Tongue (tissue), 2 donors: ENCODE data around the gene POC1A. TPM values are rescaled to one million over a fixed set of nuclear protein-coding genes. Genes with fewer than 3 reads are reported as not detected.
A peak's percentile ranks its signal among the peaks of the same experiment; 100 is the strongest.

Experiments
- DNase-seq: peaks from one replicate; pipeline ENCODE4 v3.0.0-alpha.2; 2015
- total RNA-seq: library from RNA; depleted of rRNA; stranded (reverse); fragments of >200 nt; gene quantifications from one replicate; pipeline ENCODE4 v1.2.3, GENCODE V29; 2014

The POC1A gene
- total RNA-seq = 4.5 TPM

DNA sequence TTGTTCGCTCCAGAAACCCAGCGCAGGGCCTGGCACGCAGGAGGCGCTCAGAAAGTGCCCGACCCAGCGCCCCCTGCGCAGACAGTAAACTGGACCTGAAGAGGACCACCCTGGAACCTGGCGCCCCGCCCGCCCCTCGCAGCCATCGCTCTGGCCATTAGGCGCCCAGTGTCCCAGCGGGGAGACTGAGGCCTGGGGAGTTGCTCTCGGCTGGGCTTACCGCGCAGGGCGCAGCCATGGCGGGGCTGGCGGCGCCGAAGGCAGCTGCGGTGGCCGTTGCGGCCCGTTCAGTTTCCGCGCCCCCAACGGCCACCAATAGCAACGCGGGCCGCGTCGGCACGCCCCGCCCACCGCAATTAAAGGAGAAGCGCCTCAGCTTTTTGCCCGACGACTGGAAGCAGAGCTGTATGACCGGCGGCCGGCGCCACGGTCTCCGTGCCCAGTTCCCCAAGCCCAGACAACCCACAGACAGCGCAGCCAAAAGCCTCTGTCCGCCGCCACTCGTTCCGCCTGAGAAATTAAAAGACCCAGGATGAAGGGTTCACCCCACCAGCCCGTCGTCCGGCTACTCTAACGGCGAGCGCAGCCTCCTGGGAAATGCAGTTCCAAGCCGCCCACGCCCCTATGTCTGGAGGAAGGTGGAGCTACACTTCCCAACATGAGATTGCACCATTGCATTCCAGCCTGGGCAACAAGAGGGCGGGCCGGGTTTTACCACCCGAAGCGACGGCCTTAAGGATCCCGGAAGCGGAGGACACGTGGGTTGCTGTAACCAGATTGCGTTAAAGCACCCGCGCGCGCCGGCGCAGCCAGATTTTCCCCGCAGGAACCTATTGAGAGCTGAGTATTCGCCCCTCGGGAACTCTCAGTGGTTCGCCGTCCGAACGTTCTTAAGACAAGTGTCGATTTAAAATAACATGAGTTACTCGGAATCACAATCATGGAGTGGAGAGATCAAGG lies at the start of gene POC1A:
POC1A (minus strand) TSS at position 289 of the 960 bp plus-strand sequence; CDS start at position 238, 51 bp downstream.
- peak; percentile 98 for DNase-seq

DNA sequence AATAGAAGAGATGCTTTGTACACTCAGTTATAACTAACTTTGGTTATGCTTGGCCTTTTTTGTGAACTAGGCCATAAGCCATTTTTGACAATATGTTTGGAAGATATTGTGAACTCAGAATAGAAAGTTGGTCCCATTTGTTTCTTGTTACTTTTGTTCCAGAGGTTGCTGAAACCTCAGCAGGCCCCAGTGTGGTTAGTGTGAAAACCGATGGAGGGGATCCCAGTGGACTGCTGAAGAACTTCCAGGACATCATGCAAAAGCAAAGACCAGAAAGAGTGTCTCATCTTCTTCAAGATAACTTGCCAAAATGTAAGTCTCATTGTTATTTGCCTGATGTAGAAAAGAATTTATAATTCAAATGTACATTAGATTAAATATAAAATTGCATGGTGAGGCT lies 49.5 kb upstream of the POC1A start:
- DNase-seq = no peak

DNA sequence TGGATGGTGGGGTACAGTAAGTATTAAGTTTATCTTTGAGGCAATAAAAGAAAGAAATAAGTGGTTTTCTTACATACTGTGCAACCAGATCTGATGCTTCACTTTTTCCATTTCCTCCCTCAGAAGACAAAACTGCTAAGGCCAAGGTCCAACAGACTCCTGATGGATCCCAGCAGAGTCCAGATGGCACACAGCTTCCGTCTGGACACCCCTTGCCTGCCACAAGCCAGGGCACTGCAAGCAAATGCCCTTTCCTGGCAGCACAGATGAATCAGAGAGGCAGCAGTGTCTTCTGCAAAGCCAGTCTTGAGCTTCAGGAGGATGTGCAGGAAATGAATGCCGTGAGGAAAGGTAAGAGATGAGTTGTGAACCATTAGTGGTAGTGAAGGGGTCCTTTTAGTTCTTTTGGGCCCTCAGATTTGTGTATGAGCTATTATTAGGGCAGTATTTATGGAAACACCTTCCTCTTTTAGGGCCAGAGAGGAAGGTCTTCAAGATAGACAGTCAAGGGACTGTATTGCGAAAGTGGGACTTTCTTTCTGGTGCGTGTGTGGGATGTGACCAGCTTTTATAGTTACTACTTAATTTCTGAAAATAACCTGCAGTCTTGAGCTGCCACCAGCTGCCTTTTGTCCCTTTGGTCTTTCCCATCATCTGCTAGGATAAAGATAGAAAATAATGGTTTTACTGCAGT lies 48.3 kb upstream of the POC1A start:
- DNase-seq = no peak

- DNase-seq = no peak
Observed at GRCh38 chr3:52200981-52201679, 46.9 kb upstream of the POC1A start.

GRCh38 chr3:52198643-52199608 lies 44.7 kb upstream of the POC1A start:
- DNase-seq = no peak

GRCh38 chr3:52197842-52198625 lies 43.8 kb upstream of the POC1A start, which contains the start of gene ALAS1:
Gene ALAS1 (plus strand): TSS chr3:52198160. CDS start chr3:52199242, 1,082 bp downstream.
- DNase-seq = peak; percentile 97

- no peak for DNase-seq
Observed at GRCh38 chr3:52197499-52197841, 43.2 kb upstream of the POC1A start.

GRCh38 chr3:52196977-52197376 lies 42.8 kb upstream of the POC1A start:
- DNase-seq = no peak

- no peak for DNase-seq
Observed at GRCh38 chr3:52195823-52196331, 41.7 kb upstream of the POC1A start.

DNA sequence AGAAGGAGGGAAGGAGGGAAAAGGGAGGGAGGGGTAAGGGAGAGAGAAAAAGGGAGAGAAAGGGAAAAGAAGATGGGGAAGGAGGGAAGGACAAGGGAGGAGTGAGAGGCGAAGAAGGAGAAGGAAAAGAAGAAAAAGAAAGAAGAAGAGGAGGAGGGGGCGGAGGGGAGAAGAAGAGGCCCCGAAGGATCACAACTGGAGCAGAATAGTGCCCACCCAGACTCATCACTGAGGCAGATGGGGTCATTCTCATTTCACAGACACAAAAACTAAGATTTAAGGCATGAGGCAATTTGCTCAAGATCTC lies 41.0 kb upstream of the POC1A start:
- no peak for DNase-seq

DNA sequence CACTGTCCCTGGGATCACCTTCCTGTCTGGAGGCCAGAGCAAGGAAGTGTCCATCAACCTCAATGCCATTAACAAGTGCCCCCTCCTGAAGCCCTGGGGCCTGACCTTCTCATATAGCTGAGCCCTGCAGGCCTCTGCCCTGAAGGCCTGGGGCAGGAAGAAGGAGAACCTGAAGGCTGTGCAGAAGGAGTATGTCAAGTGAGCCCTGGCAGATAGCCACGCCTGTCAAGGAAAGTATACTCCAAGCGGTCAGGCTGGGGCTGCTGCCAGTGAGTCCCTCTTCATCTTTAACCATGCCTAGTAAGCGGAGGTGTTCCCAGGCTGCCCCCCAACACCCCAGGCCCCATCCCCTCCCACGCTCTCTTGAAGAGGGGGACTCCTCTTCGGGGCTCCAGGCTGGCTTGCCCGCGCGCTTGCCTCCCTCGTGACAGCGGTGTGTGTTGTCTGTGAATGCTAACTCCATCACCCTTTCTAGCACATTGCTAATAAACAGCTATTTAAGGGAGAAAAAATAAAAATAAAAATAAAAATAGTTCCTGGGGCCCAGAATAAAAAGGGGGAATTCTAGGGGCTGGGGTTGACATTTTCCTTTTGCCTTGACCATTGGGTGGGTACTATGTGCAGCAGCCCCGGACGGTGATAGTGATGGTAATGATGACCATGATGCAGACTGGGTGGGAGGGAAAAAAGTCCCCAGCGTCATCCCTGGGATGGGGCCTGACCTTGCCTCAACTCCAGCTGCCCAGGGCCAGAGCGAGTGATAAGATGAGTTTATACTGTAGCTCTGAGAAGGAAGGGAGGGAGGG lies 40.5 kb upstream of the POC1A start:
- peak; percentile 55 for DNase-seq

GRCh38 chr3:52193065-52193464 lies 38.8 kb upstream of the POC1A start:
- peak; percentile 53 for DNase-seq

- DNase-seq = no peak
Observed at GRCh38 chr3:52191663-52192062, 37.4 kb upstream of the POC1A start.

GRCh38 chr3:52190294-52191074 lies 36.3 kb upstream of the POC1A start:
- DNase-seq = no peak

- no peak for DNase-seq
Observed at GRCh38 chr3:52188556-52188955, 34.3 kb upstream of the POC1A start.

GRCh38 chr3:52186729-52187128 lies 32.5 kb upstream of the POC1A start:
- DNase-seq = no peak

- DNase-seq = no peak
Observed at GRCh38 chr3:52185837-52186236, 31.6 kb upstream of the POC1A start.

GRCh38 chr3:52185311-52185710 lies 31.1 kb upstream of the POC1A start:
- DNase-seq = no peak

GRCh38 chr3:52184690-52185089 lies 30.5 kb upstream of the POC1A start:
- DNase-seq = no peak
